Tibial nerve (tissue), 4 donors: ENCODE results near the gene ZPR1. TPM values are rescaled to one million over a fixed set of nuclear protein-coding genes. Genes with fewer than 3 reads are reported as not detected.

Experiments used
- DNase-seq, 2 donors: peaks; one replicate each; pipeline ENCODE4 v3.0.0-alpha.2; 2019; ENCODE audit warnings: low spot score in 2 of 2
- H3K27ac ChIP-seq, 4 donors: fragments of 200-600 bp; sonication (generic) in 3 of 4; one replicate each; pipeline ENCODE4 v1.5.1; 2017 to 2019; ENCODE audit warnings: mild to moderate bottlenecking in 1 of 4
- H3K27me3 ChIP-seq, 2 donors: fragments of 200-600 bp; sonication (generic) in 1 of 2; one replicate each; pipeline versions ENCODE4 v1.5.1 to v1.6.0; 2017 to 2019
- H3K36me3 ChIP-seq, 3 donors: fragments of 200-600 bp; sonication (generic); one replicate each; pipeline ENCODE4 v1.5.1; 2018 to 2019
- H3K4me1 ChIP-seq, 4 donors: fragments of 200-600 bp; sonication (generic) in 3 of 4; one replicate each; pipeline ENCODE4 v1.5.1; 2017 to 2019
- H3K4me3 ChIP-seq, 4 donors: fragments of 200-600 bp; sonication (generic) in 3 of 4; one replicate each; pipeline ENCODE4 v1.5.1; 2017 to 2019; ENCODE audit warnings: mild to moderate bottlenecking in 1 of 4, moderate library complexity in 1 of 4
- H3K9me3 ChIP-seq, 4 donors: fragments of 200-600 bp; sonication (generic) in 3 of 4; one replicate each; pipeline ENCODE4 v1.5.1; 2017 to 2019
- EP300 ChIP-seq, 2 donors: sonication (generic); formaldehyde crosslinking; IDR thresholded peaks; one replicate each; pipeline ENCODE4 v1.6.1; 2017; ENCODE audit warnings: antibody characterized with exemption in 2 of 2, mild to moderate bottlenecking in 1 of 2
- POLR2A ChIP-seq, 2 donors: fragments of 450-650 bp; IDR thresholded peaks; one replicate each; pipeline ENCODE4 v1.6.1; 2017; ENCODE audit warnings: antibody characterized with exemption in 2 of 2, mild to moderate bottlenecking in 2 of 2, moderate library complexity in 2 of 2
- WGBS, 2 donors: methylation state at CpG; one replicate each; pipeline ENCODE4 v1.1.5; 2018; 5-methylcytosine and 5-hydroxymethylcytosine counted together
- total RNA-seq, 4 donors: library from RNA; depleted of rRNA; stranded (reverse); fragments of >200 nt; gene quantifications; one replicate each; pipeline ENCODE4 v1.1.0, GENCODE V29; 2016
- TF ChIP-seq, protein P1 (sequence below), 5 experiments: fragments of 200-600 bp in 3 of 5; fragments of 450-650 bp in 2 of 5; sonication (generic) in 3 of 5; IDR thresholded peaks; one replicate each; pipeline ENCODE4 v1.5.1; 2016 to 2019; ENCODE audit warnings: antibody characterized with exemption in 5 of 5, mild to moderate bottlenecking in 3 of 5, moderate library complexity in 2 of 5

ZPR1 gene
- total RNA-seq, 4 donors from 2014 or later, result 11.4 to 28.5 (median 23.8) TPM

DNA sequence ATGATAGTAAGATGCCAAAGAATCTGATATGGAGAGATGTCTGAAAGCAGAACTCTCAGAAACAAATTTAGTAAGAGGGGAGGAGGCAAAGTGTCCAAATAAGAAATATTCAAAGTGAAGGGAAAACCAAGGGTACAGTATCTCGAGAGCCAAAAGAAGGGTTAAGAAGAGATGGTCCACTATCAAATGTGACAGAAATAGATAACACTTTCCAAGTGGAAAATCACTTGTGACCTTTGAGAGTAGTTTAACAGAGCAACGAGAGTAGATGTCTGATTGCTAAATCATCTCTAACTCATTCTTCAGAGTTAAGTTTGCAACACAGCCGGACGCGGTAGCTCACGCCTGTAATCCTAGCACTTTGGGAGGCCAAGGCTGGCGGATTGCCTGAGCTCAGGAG, 10.8 kb downstream of the ZPR1 start:
- Histone ChIP-seq H3K27ac (no peak overlapping the region), H3K36me3 (peaks cover 0 to 63% (median 28%) of the 10 kb centered on the region in 3 donors)
- WGBS, 2 donors, result 79 to 83% methylated on average over 7 of the region's 7 CpGs

GRCh38 chr11:116776522-116776984, 11.3 kb downstream of the ZPR1 start:
- Histone ChIP-seq H3K27me3 (no peaks in the 10 kb centered on the region), H3K4me1 (peaks cover 0 to 14% (median 12%) of the 10 kb centered on the region in 4 donors), H3K36me3 (peaks cover 0 to 58% (median 26%) of the 10 kb centered on the region in 3 donors), H3K9me3 (no peaks in the 10 kb centered on the region), H3K4me3 (no peak overlapping the region), H3K27ac (no peak overlapping the region)
- TF ChIP-seq EP300 (IDR thresholded peaks at IDR 0.05) (no peak), POLR2A (IDR thresholded peaks at IDR 0.05) (no peak)
- TF ChIP-seq, protein P1, sequence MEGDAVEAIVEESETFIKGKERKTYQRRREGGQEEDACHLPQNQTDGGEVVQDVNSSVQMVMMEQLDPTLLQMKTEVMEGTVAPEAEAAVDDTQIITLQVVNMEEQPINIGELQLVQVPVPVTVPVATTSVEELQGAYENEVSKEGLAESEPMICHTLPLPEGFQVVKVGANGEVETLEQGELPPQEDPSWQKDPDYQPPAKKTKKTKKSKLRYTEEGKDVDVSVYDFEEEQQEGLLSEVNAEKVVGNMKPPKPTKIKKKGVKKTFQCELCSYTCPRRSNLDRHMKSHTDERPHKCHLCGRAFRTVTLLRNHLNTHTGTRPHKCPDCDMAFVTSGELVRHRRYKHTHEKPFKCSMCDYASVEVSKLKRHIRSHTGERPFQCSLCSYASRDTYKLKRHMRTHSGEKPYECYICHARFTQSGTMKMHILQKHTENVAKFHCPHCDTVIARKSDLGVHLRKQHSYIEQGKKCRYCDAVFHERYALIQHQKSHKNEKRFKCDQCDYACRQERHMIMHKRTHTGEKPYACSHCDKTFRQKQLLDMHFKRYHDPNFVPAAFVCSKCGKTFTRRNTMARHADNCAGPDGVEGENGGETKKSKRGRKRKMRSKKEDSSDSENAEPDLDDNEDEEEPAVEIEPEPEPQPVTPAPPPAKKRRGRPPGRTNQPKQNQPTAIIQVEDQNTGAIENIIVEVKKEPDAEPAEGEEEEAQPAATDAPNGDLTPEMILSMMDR (IDR thresholded peaks at IDR 0.05), result no peak
- no peak for DNase-seq

More for the DNA sequence above, 10.8 kb downstream of the ZPR1 start:
- Histone ChIP-seq H3K4me1 (peaks cover 0 to 9% (median 7%) of the 10 kb centered on the region in 4 donors), H3K27me3 (no peaks in the 10 kb centered on the region), H3K4me3 (no peak overlapping the region), H3K9me3 (no peaks in the 10 kb centered on the region)
- TF ChIP-seq POLR2A (IDR thresholded peaks at IDR 0.05), result no peak
- TF ChIP-seq, protein P1 (IDR thresholded peaks at IDR 0.05), result no peak
- TF ChIP-seq EP300 (IDR thresholded peaks at IDR 0.05), result no peak
- no peak for DNase-seq

GRCh38 chr11:116775975-116776374, 11.8 kb downstream of the ZPR1 start:
- H3K27me3 ChIP-seq, result no peaks in the 10 kb centered on the region
- H3K4me3 ChIP-seq, result no peak overlapping the region
- peaks cover 0 to 20% (median 17%) of the 10 kb centered on the region in 4 donors for H3K4me1 ChIP-seq
- WGBS, 2 donors, result 85 to 90% methylated on average over 5 of the region's 5 CpGs
- peaks cover 0 to 52% (median 20%) of the 10 kb centered on the region in 3 donors for H3K36me3 ChIP-seq
- H3K9me3 ChIP-seq, result no peaks in the 10 kb centered on the region
- no peak for DNase-seq
- no peak overlapping the region for H3K27ac ChIP-seq
- no peak for TF ChIP-seq POLR2A (IDR thresholded peaks at IDR 0.05)
- TF ChIP-seq, protein P1 (IDR thresholded peaks at IDR 0.05), result no peak
- no peak for TF ChIP-seq EP300 (IDR thresholded peaks at IDR 0.05)

DNA sequence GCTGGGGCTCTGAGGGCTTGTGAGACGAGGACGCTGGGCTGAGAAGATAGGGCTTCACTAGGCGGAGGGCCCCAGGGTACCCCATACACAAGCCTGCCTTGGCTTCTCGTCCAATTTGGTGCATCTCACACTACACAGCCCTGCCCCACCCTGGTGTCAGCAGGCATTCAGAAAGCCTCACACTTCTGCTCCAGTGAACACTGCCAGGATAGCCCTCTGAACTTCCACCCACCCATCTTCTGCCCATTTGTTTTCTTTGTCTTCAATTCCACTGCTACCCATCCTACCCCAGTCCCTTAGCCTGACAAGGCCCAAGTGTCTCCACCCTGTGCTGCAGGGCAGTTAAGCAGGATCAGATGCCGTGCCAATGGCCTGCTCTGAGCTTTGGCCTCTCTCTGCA, 13.2 kb downstream of the ZPR1 start:
- WGBS, 2 donors, result 87 to 89% methylated on average over 5 of the region's 5 CpGs
- Histone ChIP-seq H3K4me3 (no peak overlapping the region), H3K27me3 (no peaks in the 10 kb centered on the region), H3K9me3 (no peaks in the 10 kb centered on the region), H3K36me3 (peaks cover 0 to 40% (median 9%) of the 10 kb centered on the region in 3 donors), H3K27ac (no peak overlapping the region), H3K4me1 (peaks cover 0 to 31% (median 22%) of the 10 kb centered on the region in 4 donors)
- TF ChIP-seq EP300 (IDR thresholded peaks at IDR 0.05) (no peak), POLR2A (IDR thresholded peaks at IDR 0.05) (no peak)
- TF ChIP-seq, protein P1 (IDR thresholded peaks at IDR 0.05), result no peak
- no peak for DNase-seq

DNA sequence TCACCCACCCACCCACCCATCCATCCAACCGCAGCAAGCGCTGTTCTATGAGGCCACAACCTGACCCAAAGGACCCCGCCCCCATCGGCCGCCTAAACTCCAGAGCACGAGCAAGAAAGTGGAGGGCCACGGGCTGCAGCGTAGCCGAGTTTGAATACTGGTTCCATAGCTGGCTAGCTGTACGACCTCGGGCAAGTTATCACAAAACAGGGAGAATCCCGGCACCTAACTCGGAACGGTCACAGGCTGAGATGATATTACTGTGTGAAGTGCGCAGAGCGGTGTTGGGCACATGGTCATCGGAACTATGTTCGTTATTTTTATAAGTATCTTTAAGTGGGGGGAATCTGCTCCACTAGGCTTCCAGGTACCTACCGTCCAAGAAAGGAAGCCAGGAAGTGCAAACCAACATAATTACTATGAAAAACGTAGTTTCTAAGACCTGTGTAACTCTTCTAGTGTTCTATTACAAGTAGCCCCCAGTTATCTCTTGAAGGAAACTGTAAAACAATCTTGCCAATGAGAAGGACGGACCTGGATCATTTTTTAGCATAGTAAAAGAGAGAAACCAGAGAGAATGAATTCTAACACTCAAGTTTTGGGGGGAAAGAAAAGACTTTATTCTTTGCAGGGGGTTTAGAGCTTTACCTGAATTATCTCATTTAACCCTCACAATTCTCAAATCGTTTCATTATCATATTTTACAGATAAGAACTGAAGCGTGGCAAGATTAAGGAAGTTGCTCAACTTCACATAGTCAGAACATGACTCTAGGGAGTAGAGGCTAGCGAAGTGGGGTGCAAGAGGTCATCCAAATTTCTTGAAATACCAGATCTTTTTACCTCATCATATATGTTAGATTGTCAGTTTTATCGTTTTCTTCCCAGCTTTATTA, 14.4 kb downstream of the ZPR1 start:
- peak in 1 of 2 donors; percentile 51 for DNase-seq
- Histone ChIP-seq H3K4me1 (peaks cover 0 to 31% (median 22%) of the 10 kb centered on the region in 4 donors), H3K27me3 (no peaks in the 10 kb centered on the region), H3K9me3 (no peaks in the 10 kb centered on the region), H3K27ac (peak overlapping the region; percentile 91 to 95 (median 94)), H3K36me3 (peaks cover 0 to 38% (median 0%) of the 10 kb centered on the region in 3 donors), H3K4me3 (peak overlapping the region; percentile 82 to 96 (median 94))
- 5 to 10% methylated on average over 16 to 24 of the region's 25 CpGs for WGBS, 2 donors
- TF ChIP-seq POLR2A (IDR thresholded peaks at IDR 0.05) (no peak), EP300 (IDR thresholded peaks at IDR 0.05) (no peak)
- TF ChIP-seq, protein P1 (IDR thresholded peaks at IDR 0.05), result no peak
